Measurements from ENCODE around the gene DAP3.
A peak's percentile ranks its signal among the peaks of the same experiment; 100 is the strongest.
"Not testable (repeated sequence)": the region's sequence is repeated elsewhere in the genome, so short reads cannot be mapped to it uniquely, and the experiment has no call there.

DAP3 gene

GRCh38 chr1:155651861-155652661 lies 36.8 kb upstream of the DAP3 start:
- Histone ChIP-seq H3K4me1 (ENCODE audit: control insufficient read depth, insufficient read depth, low read length) (peaks cover 25% of the 10 kb centered on the region), H3K4me3 (ENCODE audit: low read length) (peak overlapping the region; percentile 53), H3K9me3 (ENCODE audit: control insufficient read depth, low read length) (no peaks in the 10 kb centered on the region), H3K27me3 (replicated peaks; ENCODE audit: control insufficient read depth, insufficient read depth, low read length) (no peaks in the 10 kb centered on the region), H3K36me3 (ENCODE audit: control insufficient read depth, insufficient read depth, low read length, severe bottlenecking) (no peaks in the 10 kb centered on the region), H3K9ac (ENCODE audit: low read length) (no peak overlapping the region)
- no peak for DNase-seq (ENCODE audit: low read depth)

GRCh38 chr1:155652951-155653350 lies 35.9 kb upstream of the DAP3 start:
- no peaks in the 10 kb centered on the region for H3K27me3 ChIP-seq (replicated peaks; ENCODE audit: control insufficient read depth, insufficient read depth, low read length)
- H3K36me3 ChIP-seq (ENCODE audit: control insufficient read depth, insufficient read depth, low read length, severe bottlenecking) = peaks cover under 1% of the 10 kb centered on the region
- H3K9ac ChIP-seq (ENCODE audit: low read length) = no peak overlapping the region
- peaks cover 25% of the 10 kb centered on the region for H3K4me1 ChIP-seq (ENCODE audit: control insufficient read depth, insufficient read depth, low read length)
- no peak overlapping the region for H3K4me3 ChIP-seq (ENCODE audit: low read length)
- no peak for DNase-seq (ENCODE audit: low read depth)
- H3K9me3 ChIP-seq (ENCODE audit: control insufficient read depth, low read length) = no peaks in the 10 kb centered on the region

DNA sequence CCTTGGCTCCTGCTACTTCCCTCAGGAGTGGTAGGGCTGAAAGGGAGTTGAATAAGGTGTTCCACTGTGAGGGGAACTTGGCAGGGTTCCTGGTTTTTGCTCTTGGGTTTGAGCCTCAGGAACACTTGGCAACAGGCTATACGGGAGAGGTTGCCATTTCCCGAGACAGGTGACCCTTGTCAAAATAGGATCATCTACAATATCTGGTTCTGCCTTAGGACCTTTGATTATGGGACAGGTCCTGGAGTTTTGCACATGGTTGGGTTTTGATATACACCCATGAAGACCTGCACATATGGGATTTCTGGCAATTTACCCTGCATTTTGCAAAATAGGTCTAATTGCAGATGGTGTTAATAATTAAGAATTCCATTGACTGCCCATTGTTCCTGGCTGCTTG lies 31.4 kb upstream of the DAP3 start:
- Histone ChIP-seq H3K9ac (ENCODE audit: low read length) (no peak overlapping the region), H3K4me3 (ENCODE audit: low read length) (no peak overlapping the region), H3K27me3 (replicated peaks; ENCODE audit: control insufficient read depth, insufficient read depth, low read length) (no peaks in the 10 kb centered on the region), H3K36me3 (ENCODE audit: control insufficient read depth, insufficient read depth, low read length, severe bottlenecking) (peaks cover 39% of the 10 kb centered on the region), H3K9me3 (ENCODE audit: control insufficient read depth, low read length) (no peaks in the 10 kb centered on the region), H3K4me1 (ENCODE audit: control insufficient read depth, insufficient read depth, low read length) (no peaks in the 10 kb centered on the region)
- DNase-seq (ENCODE audit: low read depth) = no peak

DNA sequence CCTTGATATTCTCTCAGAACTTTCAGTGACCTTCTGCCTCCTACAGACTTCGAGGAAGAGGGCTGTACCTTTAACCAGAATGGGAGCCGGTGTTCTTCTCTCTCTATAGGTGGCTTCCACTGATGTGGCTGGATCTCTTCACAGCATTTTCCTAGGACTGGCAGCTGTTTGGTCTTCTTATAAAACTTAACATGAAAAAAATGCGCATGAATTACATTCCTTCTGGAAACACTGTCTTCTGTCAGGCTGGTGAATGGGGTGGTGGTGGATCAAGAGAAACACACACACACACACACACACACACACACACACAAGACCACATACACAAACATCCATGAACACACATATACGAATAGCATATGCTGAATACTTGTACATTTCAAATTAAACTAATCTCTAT lies 27.7 kb upstream of the DAP3 start:
- not testable (repeated sequence) for H3K4me3 ChIP-seq (ENCODE audit: low read length); H3K9ac ChIP-seq (ENCODE audit: low read length); H3K9me3 ChIP-seq (ENCODE audit: control insufficient read depth, low read length); H3K4me1 ChIP-seq (ENCODE audit: control insufficient read depth, insufficient read depth, low read length); H3K27me3 ChIP-seq (replicated peaks; ENCODE audit: control insufficient read depth, insufficient read depth, low read length); DNase-seq (ENCODE audit: low read depth)
- H3K36me3 ChIP-seq (ENCODE audit: control insufficient read depth, insufficient read depth, low read length, severe bottlenecking) = peaks cover 67% of the 10 kb centered on the region

GRCh38 chr1:155669233-155670162 lies 19.4 kb upstream of the DAP3 start:
- H3K36me3 ChIP-seq (ENCODE audit: control insufficient read depth, insufficient read depth, low read length, severe bottlenecking) = peaks cover 89% of the 10 kb centered on the region

GRCh38 chr1:155671750-155672149 lies 17.1 kb upstream of the DAP3 start:
- peaks cover 93% of the 10 kb centered on the region for H3K36me3 ChIP-seq (ENCODE audit: control insufficient read depth, insufficient read depth, low read length, severe bottlenecking)
- no peak overlapping the region for H3K4me3 ChIP-seq (ENCODE audit: low read length)
- H3K27me3 ChIP-seq (replicated peaks; ENCODE audit: control insufficient read depth, insufficient read depth, low read length) = no peaks in the 10 kb centered on the region
- H3K4me1 ChIP-seq (ENCODE audit: control insufficient read depth, insufficient read depth, low read length) = no peaks in the 10 kb centered on the region
- no peak for DNase-seq (ENCODE audit: low read depth)
- H3K9ac ChIP-seq (ENCODE audit: low read length) = no peak overlapping the region
- H3K9me3 ChIP-seq (ENCODE audit: control insufficient read depth, low read length) = no peaks in the 10 kb centered on the region

More at GRCh38 chr1:155669233-155670162, 19.4 kb upstream of the DAP3 start:
- Histone ChIP-seq H3K9ac (ENCODE audit: low read length) (no peak overlapping the region), H3K4me3 (ENCODE audit: low read length) (no peak overlapping the region), H3K9me3 (ENCODE audit: control insufficient read depth, low read length) (no peaks in the 10 kb centered on the region), H3K4me1 (ENCODE audit: control insufficient read depth, insufficient read depth, low read length) (no peaks in the 10 kb centered on the region), H3K27me3 (replicated peaks; ENCODE audit: control insufficient read depth, insufficient read depth, low read length) (no peaks in the 10 kb centered on the region)
- no peak for DNase-seq (ENCODE audit: low read depth)

GRCh38 chr1:155673003-155673402 lies 15.9 kb upstream of the DAP3 start:
- no peaks in the 10 kb centered on the region for H3K27me3 ChIP-seq (replicated peaks; ENCODE audit: control insufficient read depth, insufficient read depth, low read length)
- H3K4me1 ChIP-seq (ENCODE audit: control insufficient read depth, insufficient read depth, low read length) = no peaks in the 10 kb centered on the region
- H3K9ac ChIP-seq (ENCODE audit: low read length) = no peak overlapping the region
- H3K9me3 ChIP-seq (ENCODE audit: control insufficient read depth, low read length) = no peaks in the 10 kb centered on the region
- peaks cover 92% of the 10 kb centered on the region for H3K36me3 ChIP-seq (ENCODE audit: control insufficient read depth, insufficient read depth, low read length, severe bottlenecking)
- H3K4me3 ChIP-seq (ENCODE audit: low read length) = no peak overlapping the region
- DNase-seq (ENCODE audit: low read depth) = no peak

DNA sequence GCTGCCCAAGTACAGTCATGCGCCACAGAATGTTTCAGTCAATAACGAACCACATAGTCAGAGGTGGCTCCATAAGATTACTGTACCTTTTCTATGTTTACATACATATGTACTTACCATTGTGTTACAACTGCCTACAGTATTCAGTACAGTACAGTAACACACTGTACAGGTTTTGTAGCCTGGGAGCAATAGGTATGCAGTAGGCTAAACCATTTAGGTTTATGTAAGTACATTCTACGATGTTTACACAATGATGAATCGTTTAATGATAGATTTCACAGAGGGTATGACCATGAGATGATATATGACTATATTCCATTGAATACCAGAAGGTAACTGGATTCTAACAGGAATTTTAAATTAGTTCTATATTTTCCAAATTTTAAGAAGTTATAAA lies 10.9 kb upstream of the DAP3 start:
- no peak for DNase-seq (ENCODE audit: low read depth)
- Histone ChIP-seq H3K4me3 (ENCODE audit: low read length) (no peak overlapping the region), H3K36me3 (ENCODE audit: control insufficient read depth, insufficient read depth, low read length, severe bottlenecking) (peaks cover 70% of the 10 kb centered on the region), H3K9me3 (ENCODE audit: control insufficient read depth, low read length) (no peaks in the 10 kb centered on the region), H3K9ac (ENCODE audit: low read length) (no peak overlapping the region), H3K4me1 (ENCODE audit: control insufficient read depth, insufficient read depth, low read length) (no peaks in the 10 kb centered on the region), H3K27me3 (replicated peaks; ENCODE audit: control insufficient read depth, insufficient read depth, low read length) (no peaks in the 10 kb centered on the region)

DNA sequence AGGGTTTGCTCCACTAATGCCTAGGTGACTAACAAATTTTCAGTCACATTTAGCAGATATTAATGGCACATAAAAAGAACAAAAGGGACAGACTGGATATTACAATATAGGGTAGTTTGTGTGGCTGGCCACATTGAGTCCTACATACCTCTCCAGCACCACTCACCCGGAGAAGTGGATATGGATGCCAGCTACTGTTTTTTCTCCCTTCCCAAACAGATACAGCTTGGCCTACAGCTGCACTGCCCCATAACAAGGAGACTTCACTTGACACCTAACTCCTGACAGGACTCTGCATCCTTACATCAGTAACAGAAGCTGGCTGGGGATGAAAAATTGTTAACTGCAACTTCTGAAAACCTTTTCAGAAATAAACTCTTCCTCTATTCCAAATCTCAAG lies 9.9 kb upstream of the DAP3 start:
- DNase-seq (ENCODE audit: low read depth); H3K4me3 ChIP-seq (ENCODE audit: low read length); H3K9me3 ChIP-seq (ENCODE audit: control insufficient read depth, low read length); H3K9ac ChIP-seq (ENCODE audit: low read length); H3K4me1 ChIP-seq (ENCODE audit: control insufficient read depth, insufficient read depth, low read length); H3K27me3 ChIP-seq (replicated peaks; ENCODE audit: control insufficient read depth, insufficient read depth, low read length): not testable (repeated sequence)
- H3K36me3 ChIP-seq (ENCODE audit: control insufficient read depth, insufficient read depth, low read length, severe bottlenecking) = peaks cover 64% of the 10 kb centered on the region

DNA sequence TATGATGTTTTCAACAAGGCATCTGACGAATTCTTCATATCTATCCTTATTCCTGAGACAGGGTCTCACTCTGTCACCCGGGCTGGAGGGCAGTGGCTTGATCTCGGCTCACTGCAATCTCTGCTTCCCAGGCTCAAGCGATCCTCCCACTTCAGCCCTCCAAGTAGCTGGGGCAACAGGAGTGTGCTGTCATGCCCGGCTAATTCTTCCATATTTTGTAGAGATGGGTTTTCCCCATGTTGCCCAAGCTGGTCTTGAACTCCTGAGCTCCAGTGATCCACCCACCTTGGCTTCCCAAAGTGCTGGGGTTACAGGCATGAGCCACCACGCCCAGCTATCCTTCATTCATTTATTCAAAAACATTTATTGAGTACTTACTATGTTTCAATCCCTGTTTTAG lies 8.4 kb upstream of the DAP3 start:
- no peaks in the 10 kb centered on the region for H3K9me3 ChIP-seq (ENCODE audit: control insufficient read depth, low read length)

GRCh38 chr1:155681776-155682175 lies 7.1 kb upstream of the DAP3 start:
- Histone ChIP-seq H3K36me3 (ENCODE audit: control insufficient read depth, insufficient read depth, low read length, severe bottlenecking) (peaks cover 37% of the 10 kb centered on the region), H3K4me1 (ENCODE audit: control insufficient read depth, insufficient read depth, low read length) (peaks cover 14% of the 10 kb centered on the region), H3K4me3 (ENCODE audit: low read length) (no peak overlapping the region), H3K27me3 (replicated peaks; ENCODE audit: control insufficient read depth, insufficient read depth, low read length) (no peaks in the 10 kb centered on the region), H3K9me3 (ENCODE audit: control insufficient read depth, low read length) (no peaks in the 10 kb centered on the region), H3K9ac (ENCODE audit: low read length) (no peak overlapping the region)
- no peak for DNase-seq (ENCODE audit: low read depth)

More for the DNA sequence above, 8.4 kb upstream of the DAP3 start:
- DNase-seq (ENCODE audit: low read depth) = no peak
- peaks cover 5% of the 10 kb centered on the region for H3K4me1 ChIP-seq (ENCODE audit: control insufficient read depth, insufficient read depth, low read length)
- H3K9ac ChIP-seq (ENCODE audit: low read length) = no peak overlapping the region
- peaks cover 50% of the 10 kb centered on the region for H3K36me3 ChIP-seq (ENCODE audit: control insufficient read depth, insufficient read depth, low read length, severe bottlenecking)
- no peaks in the 10 kb centered on the region for H3K27me3 ChIP-seq (replicated peaks; ENCODE audit: control insufficient read depth, insufficient read depth, low read length)
- no peak overlapping the region for H3K4me3 ChIP-seq (ENCODE audit: low read length)

All from adipocyte (in vitro differentiated cells).